HepG2 (cell line): Measurements from ENCODE around the gene CPZ. TPM values are rescaled to one million over a fixed set of nuclear protein-coding genes. Genes with fewer than 3 reads are reported as not detected.
A peak's percentile ranks its signal among the peaks of the same experiment; 100 is the strongest.

Experiments used
- ATF7 ChIP-seq, 2 experiments: fragments of 450-650 bp in 1 of 2; sonication (generic) in 1 of 2; formaldehyde crosslinking in 1 of 2; IDR thresholded peaks; 2 replicates each; pipeline versions ENCODE4 v1.4.0 to v1.6.1; 2016 to 2020; ENCODE audit warnings: antibody characterized with exemption in 1 of 2, mild to moderate bottlenecking in 1 of 2, missing genetic modification reagents in 1 of 2
- CHD2 ChIP-seq: IDR thresholded peaks from 2 replicates; pipeline ENCODE4 v1.6.1; 2011; ENCODE audit warnings: low read depth, low read length, improper control_type of control experiment
- GATA4 ChIP-seq: sonication (generic); IDR thresholded peaks from 2 replicates; pipeline ENCODE4 v1.6.1; 2016; ENCODE audit warnings: antibody characterized with exemption, low read depth, borderline replicate concordance
- HNF4G ChIP-seq, 2 experiments: sonication (generic) in 1 of 2; formaldehyde crosslinking in 1 of 2; IDR thresholded peaks; 2 replicates each; pipeline versions ENCODE4 v1.4.0 to v1.6.1; 2011 to 2020; ENCODE audit warnings: borderline replicate concordance in 2 of 2, low read depth in 2 of 2, mild to moderate bottlenecking in 2 of 2, low read length in 1 of 2, missing genetic modification reagents in 1 of 2, moderate library complexity in 1 of 2
- HOXA3 ChIP-seq: sonication (generic); formaldehyde crosslinking; IDR thresholded peaks from 2 replicates; pipeline ENCODE4 v1.5.0; 2020; ENCODE audit warnings: missing genetic modification reagents
- MAZ ChIP-seq, 2 experiments: sonication (generic) in 1 of 2; formaldehyde crosslinking in 1 of 2; IDR thresholded peaks; 2 replicates each; pipeline versions ENCODE4 v1.5.0 to v1.6.1; 2012 to 2020; ENCODE audit warnings: low read depth in 2 of 2, mild to moderate bottlenecking in 2 of 2, borderline replicate concordance in 1 of 2, improper control_type of control experiment in 1 of 2, low read length in 1 of 2, missing genetic modification reagents in 1 of 2, moderate library complexity in 1 of 2
- MTF2 ChIP-seq: sonication (generic); formaldehyde crosslinking; IDR thresholded peaks from 2 replicates; pipeline ENCODE4 v1.5.0; 2020; ENCODE audit warnings: missing genetic modification reagents, borderline replicate concordance
- NFE2L1 ChIP-seq: sonication (generic); formaldehyde crosslinking; IDR thresholded peaks from 2 replicates; pipeline ENCODE4 v1.4.0; 2020; ENCODE audit warnings: missing genetic modification reagents, mild to moderate bottlenecking, borderline replicate concordance
- PRDM10 ChIP-seq: sonication (generic); formaldehyde crosslinking; IDR thresholded peaks from 2 replicates; pipeline ENCODE4 v1.4.0; 2020; ENCODE audit warnings: low read depth, missing genetic modification reagents
- PRPF4 ChIP-seq: fragments of 200-400 bp; formaldehyde crosslinking; IDR thresholded peaks from 2 replicates; pipeline ENCODE4 v1.6.1; 2016; ENCODE audit warnings: low read length, low read depth; ENCODE audit not compliant: poor library complexity, severe bottlenecking
- RAD21 ChIP-seq: fragments of 450-650 bp; formaldehyde crosslinking; IDR thresholded peaks from 2 replicates; pipeline ENCODE4 v1.5.0; 2020; ENCODE audit warnings: mild to moderate bottlenecking
- RAD51 ChIP-seq: fragments of 450-650 bp; IDR thresholded peaks from 2 replicates; pipeline ENCODE4 v1.6.1; 2016; ENCODE audit warnings: borderline replicate concordance
- RFXANK ChIP-seq: IDR thresholded peaks from 2 replicates; pipeline ENCODE4 v1.6.1; 2016
- ZBTB2 ChIP-seq: sonication (generic); formaldehyde crosslinking; IDR thresholded peaks from 2 replicates; pipeline ENCODE4 v1.8.0; 2022; ENCODE audit warnings: low read depth, missing genetic modification reagents
- ZNF160 ChIP-seq: sonication (generic); formaldehyde crosslinking; IDR thresholded peaks from 2 replicates; pipeline ENCODE4 v1.8.0; 2022; ENCODE audit warnings: mild to moderate bottlenecking, inconsistent platforms, missing genetic modification reagents
- ZNF292 ChIP-seq: sonication (generic); formaldehyde crosslinking; IDR thresholded peaks from 2 replicates; pipeline ENCODE4 v1.8.1; 2022; ENCODE audit warnings: mild to moderate bottlenecking, low read depth, missing genetic modification reagents, borderline replicate concordance
- ZNF34 ChIP-seq: sonication (generic); formaldehyde crosslinking; IDR thresholded peaks from 2 replicates; pipeline ENCODE4 v1.4.0; 2020; ENCODE audit warnings: mild to moderate bottlenecking, missing genetic modification reagents, borderline replicate concordance
- ZNF451 ChIP-seq: sonication (generic); formaldehyde crosslinking; IDR thresholded peaks from 2 replicates; pipeline ENCODE4 v1.5.0; 2020; ENCODE audit warnings: mild to moderate bottlenecking, missing genetic modification reagents
- ZNF577 ChIP-seq: sonication (generic); formaldehyde crosslinking; IDR thresholded peaks from 2 replicates; pipeline ENCODE4 v1.4.0; 2020; ENCODE audit warnings: mild to moderate bottlenecking, low read depth, missing genetic modification reagents, borderline replicate concordance
- ZNF790 ChIP-seq: sonication (generic); formaldehyde crosslinking; IDR thresholded peaks from 2 replicates; pipeline ENCODE4 v1.8.0; 2022; ENCODE audit warnings: missing genetic modification reagents, mild to moderate bottlenecking, borderline replicate concordance
- ZNF800 ChIP-seq: sonication (generic); formaldehyde crosslinking; IDR thresholded peaks from 2 replicates; pipeline ENCODE4 v1.4.0; 2020; ENCODE audit warnings: missing genetic modification reagents
- polyA plus RNA-seq, 8 experiments: library from polyadenylated mRNA; depleted of rRNA in 3 of 8; stranded (reverse) in 7 of 8; unstranded in 1 of 8; fragments of >200 nt; fragmentation: Illumina TruSeq in 4 of 8; extraction: Trizol in 4 of 8; gene quantifications; 2 replicates each; pipeline versions ENCODE4 v1.2.1 to v1.2.3, GENCODE V29; 2011 to 2016; ENCODE audit warnings: low read depth in 4 of 8, missing spikeins in 1 of 8, mixed read lengths in 1 of 8; ENCODE audit not compliant: insufficient read depth in 1 of 8
- total RNA-seq, 5 experiments: library from RNA; depleted of rRNA; stranded (reverse); fragments of >200 nt; fragmentation: Illumina TruSeq; extraction: Trizol; gene quantifications; 2 replicates each; pipeline ENCODE4 v1.2.3, GENCODE V29; 2016; ENCODE audit warnings: low read depth in 1 of 5

The CPZ gene
- total and polyA plus RNA-seq, 2 of the 13 experiments (the other 11 are each of a cell fraction or from before 2014, with no cell fraction given), result 0.58 to 0.61 TPM

GRCh38 chr4:8580321-8581093 lies 12.1 kb upstream of the CPZ start, which contains the start of gene GPR78 (continued):
- TF ChIP-seq HNF4G (IDR thresholded peaks at IDR 0.05; ENCODE audit: borderline replicate concordance, low read depth, low read length), result no peak
- TF ChIP-seq HNF4G (CRISPR knock-in tag; IDR thresholded peaks at IDR 0.05; ENCODE audit: borderline replicate concordance, low read depth), result no peak
- TF ChIP-seq NFE2L1 (CRISPR knock-in tag), result no peak; the same call in 1 of the 2 replicates
- no peak for TF ChIP-seq RAD51
- no peak for TF ChIP-seq GATA4
- no peak for TF ChIP-seq MAZ (IDR thresholded peaks at IDR 0.05; ENCODE audit: borderline replicate concordance, low read depth, low read length)
- no peak for TF ChIP-seq MAZ (CRISPR knock-in tag; IDR thresholded peaks at IDR 0.05; ENCODE audit: low read depth)
- TF ChIP-seq PRPF4, result no peak
- peak; percentile 77; the same call in 1 of the 2 replicates for TF ChIP-seq ZNF790 (CRISPR knock-in tag)
- TF ChIP-seq ZNF577 (CRISPR knock-in tag), result no peak
- TF ChIP-seq CHD2, result no peak
- no peak for TF ChIP-seq ZNF292 (CRISPR knock-in tag)
- TF ChIP-seq PRDM10, result no peak
- TF ChIP-seq RAD21 (CRISPR knock-in tag), result no peak
- TF ChIP-seq MTF2 (CRISPR knock-in tag), result no peak
- no peak for TF ChIP-seq ZBTB2
- TF ChIP-seq ZNF34 (CRISPR knock-in tag), result no peak
- TF ChIP-seq HOXA3, result peak; percentile 61; the same call in 1 of the 2 replicates
- no peak for TF ChIP-seq ZNF800 (CRISPR knock-in tag)
- no peak for TF ChIP-seq ZNF160 (CRISPR knock-in tag)
- 0 out of 2 replicates have a peak, but pooled peaks have one; percentile 34 for TF ChIP-seq ZNF451
- no peak for TF ChIP-seq ATF7 (IDR thresholded peaks at IDR 0.05)
- no peak for TF ChIP-seq ATF7 (CRISPR knock-in tag; IDR thresholded peaks at IDR 0.05)
- no peak for TF ChIP-seq RFXANK (CRISPR knock-in tag)
